T-cell (primary cell): Measurements from ENCODE around the gene DEK. TPM values are rescaled to one million over a fixed set of nuclear protein-coding genes. Genes with fewer than 3 reads are reported as not detected.

Experiments used
- ATAC-seq, 4 experiments: fragments of 200-7000 bp in 3 of 4; fragments of 150-1000 bp in 1 of 4; cut with Tn5 transposase; replicated peaks in 1 of 4; 1 replicate in 3 of 4; 2 replicates in 1 of 4; pipeline ENCODE4 v1.10.0; 2021; ENCODE audit warnings: moderate library complexity in 3 of 4, mild to moderate bottlenecking in 2 of 4, moderate number of reproducible peaks in 1 of 4
- CTCF ChIA-PET, 2 donors: fragments of 300-600 bp; sonication (Branson Sonifier 250); formaldehyde crosslinking; loops; one replicate each; lab custom pipeline; 2022; ENCODE audit warnings: antibody characterized with exemption in 2 of 2; lab: Charles Lee
- POLR2A ChIA-PET, 2 donors: fragments of 300-600 bp; sonication (Branson Sonifier 250); formaldehyde crosslinking; loops; one replicate each; lab custom pipeline; 2022; ENCODE audit warnings: antibody characterized with exemption in 2 of 2; lab: Charles Lee
- DNase-seq, 35 experiments: peaks; one replicate each; pipeline versions ENCODE4 v3.0.0 to v3.0.0-alpha.2; 2013 to 2023
- H3K27ac ChIP-seq: one replicate; pipeline ENCODE4 v1.5.1; 2013; ENCODE audit warnings: low read length
- H3K27me3 ChIP-seq, 2 experiments: replicated peaks in 1 of 2; 1 replicate in 1 of 2; 2 replicates in 1 of 2; pipeline versions ENCODE4 v1.6.1 to v1.7.0; 2013; ENCODE audit warnings: low read length in 1 of 2, mixed read lengths in 1 of 2; ENCODE audit not compliant: control insufficient read depth in 2 of 2, insufficient read depth in 2 of 2; ENCODE audit errors: extremely low read depth in 1 of 2
- H3K36me3 ChIP-seq, 2 donors: 1 replicate in 1 of 2; 2 replicates in 1 of 2; pipeline versions ENCODE4 v1.6.1 to v1.7.0; 2013; ENCODE audit warnings: low read length in 1 of 2; ENCODE audit not compliant: control insufficient read depth in 2 of 2, insufficient read depth in 1 of 2; ENCODE audit errors: extremely low read depth in 1 of 2
- H3K4me1 ChIP-seq, 2 experiments: 1 replicate in 1 of 2; 2 replicates in 1 of 2; pipeline versions ENCODE4 v1.6.1 to v1.7.0; 2013; ENCODE audit warnings: low read length in 2 of 2, mixed read lengths in 1 of 2; ENCODE audit not compliant: insufficient read depth in 2 of 2, control insufficient read depth in 1 of 2; ENCODE audit errors: extremely low read depth in 1 of 2
- H3K4me3 ChIP-seq, 2 donors: 1 replicate in 1 of 2; 2 replicates in 1 of 2; pipeline versions ENCODE4 v1.5.1 to v1.7.0; 2013; ENCODE audit warnings: mild to moderate bottlenecking in 2 of 2, low read length in 1 of 2, moderate library complexity in 1 of 2; ENCODE audit not compliant: control insufficient read depth in 1 of 2; ENCODE audit errors: extremely low read depth in 1 of 2
- H3K9me3 ChIP-seq: 2 replicates; pipeline ENCODE4 v1.7.0; 2013
- H3K27ac Mint-ChIP-seq, 2 donors: one replicate each; pipeline ENCODE4 v1.8.0; 2020 to 2021; ENCODE audit warnings: mild to moderate bottlenecking in 2 of 2, mixed read lengths in 2 of 2
- H3K27me3 Mint-ChIP-seq, 2 donors: one replicate each; pipeline ENCODE4 v1.8.0; 2021 to 2022; ENCODE audit warnings: mixed read lengths in 2 of 2
- H3K36me3 Mint-ChIP-seq: one replicate; pipeline ENCODE4 v1.8.0; 2021; ENCODE audit warnings: mixed read lengths
- H3K4me1 Mint-ChIP-seq, 3 donors: one replicate each; pipeline ENCODE4 v1.8.0; 2020 to 2022; ENCODE audit warnings: mixed read lengths in 3 of 3, mild to moderate bottlenecking in 1 of 3
- H3K4me3 Mint-ChIP-seq, 3 donors: one replicate each; pipeline ENCODE4 v1.8.0; 2020 to 2022; ENCODE audit warnings: mild to moderate bottlenecking in 3 of 3, mixed read lengths in 3 of 3, moderate library complexity in 3 of 3
- H3K9me3 Mint-ChIP-seq, 3 donors: one replicate each; pipeline ENCODE4 v1.8.0; 2020 to 2022; ENCODE audit warnings: mixed read lengths in 3 of 3
- WGBS: methylation state at CpG from one replicate; pipeline ENCODE4 v1.1.5; 2013; ENCODE audit warnings: missing lambda C conversion rate; ENCODE audit not compliant: insufficient coverage; 5-methylcytosine and 5-hydroxymethylcytosine counted together
- total RNA-seq, 35 experiments: library from RNA in 6 of 35; stranded (reverse) in 6 of 35; fragments of 120-200 nt in 1 of 35; gene quantifications; one replicate each; pipeline versions ENCODE4 v1.2.1 to v1.2.4 and lab custom pipeline; 2013 to 2026

DEK gene
- total RNA-seq, 5 donors from 2014 or later (not counting 1 experiment from before 2014, with no cell fraction given), result 60.7 to 113 (median 103) TPM

GRCh38 chr6:18206591-18206990 is 57.7 kb downstream of the DEK start:
- H3K4me1 Mint-ChIP-seq, result peaks cover 0 to 6% (median 6%) of the 10 kb centered on the region in 3 donors
- no peaks in the 10 kb centered on the region for H3K27me3 Mint-ChIP-seq
- ATAC-seq, result no peak
- POLR2A ChIA-PET, result interaction anchor here in 1 of 2 donors (0.6 kb wide), 1 partner anchor 39 kb away, joined by 4 read pairs; no protein-coding TSS in a partner anchor
- no peak overlapping the region for H3K27ac ChIP-seq
- H3K9me3 Mint-ChIP-seq, result no peaks in the 10 kb centered on the region
- no peak for DNase-seq
- CTCF ChIA-PET, result no interaction called here
- H3K4me3 ChIP-seq, result no peak overlapping the region
- 100% methylated on average over 2 of the region's 6 CpGs for WGBS
- H3K36me3 Mint-ChIP-seq, result peaks cover 52% of the 10 kb centered on the region
- H3K4me1 ChIP-seq, result peaks cover 0 to 3% of the 10 kb centered on the region in 2 experiments
- H3K27me3 ChIP-seq, result no peaks in the 10 kb centered on the region
- H3K36me3 ChIP-seq, result peaks cover 4 to 19% of the 10 kb centered on the region in 2 donors
- no peak overlapping the region for H3K27ac Mint-ChIP-seq
- no peak overlapping the region for H3K4me3 Mint-ChIP-seq
- H3K9me3 ChIP-seq, result no peaks in the 10 kb centered on the region

- no peak for DNase-seq
- no peak overlapping the region for H3K4me3 Mint-ChIP-seq
- no peaks in the 10 kb centered on the region for H3K9me3 Mint-ChIP-seq
- Histone ChIP-seq H3K27ac (no peak overlapping the region), H3K4me3 (no peak overlapping the region), H3K36me3 (peaks cover 6 to 26% of the 10 kb centered on the region in 2 donors), H3K9me3 (no peaks in the 10 kb centered on the region), H3K27me3 (no peaks in the 10 kb centered on the region), H3K4me1 (no peaks in the 10 kb centered on the region)
- ATAC-seq, result no peak
- peak overlapping the region in 1 of 2 donors; percentile 13 for H3K27ac Mint-ChIP-seq
- CTCF ChIA-PET, result no interaction called here
- no peaks in the 10 kb centered on the region for H3K4me1 Mint-ChIP-seq
- WGBS, result 96% methylated on average over 8 of the region's 8 CpGs
- POLR2A ChIA-PET, result interaction anchor here in 1 of 2 donors (0.6 kb wide), 1 partner anchor 50 kb away, joined by 4 read pairs; no protein-coding TSS in a partner anchor
- no peaks in the 10 kb centered on the region for H3K27me3 Mint-ChIP-seq
- H3K36me3 Mint-ChIP-seq, result peaks cover 61% of the 10 kb centered on the region
These were observed 59.6 kb downstream of the DEK start for GRCh38 chr6:18204691-18205090.

- POLR2A ChIA-PET, result interaction anchor here in 1 of 2 donors (0.5 kb wide), 1 partner anchor 60 kb away, joined by 9 read pairs; the partner anchor contains the start of gene DEK
- Mint-ChIP-seq H3K9me3 (no peaks in the 10 kb centered on the region), H3K27me3 (no peaks in the 10 kb centered on the region), H3K36me3 (peaks cover 59% of the 10 kb centered on the region), H3K4me3 (no peak overlapping the region), H3K27ac (no peak overlapping the region), H3K4me1 (no peaks in the 10 kb centered on the region)
- Histone ChIP-seq H3K9me3 (no peaks in the 10 kb centered on the region), H3K4me3 (no peak overlapping the region), H3K4me1 (no peaks in the 10 kb centered on the region), H3K27me3 (no peaks in the 10 kb centered on the region), H3K36me3 (peaks cover 6 to 29% of the 10 kb centered on the region in 2 donors), H3K27ac (no peak overlapping the region)
- DNase-seq (no peak), ATAC-seq (no peak)
- 94% methylated on average over 4 of the region's 6 CpGs for WGBS
- CTCF ChIA-PET, result no interaction called here
These were observed 60.5 kb downstream of the DEK start for GRCh38 chr6:18203786-18204185.

GRCh38 chr6:18192026-18192425 is 72.3 kb downstream of the DEK start:
- peaks cover 50% of the 10 kb centered on the region for H3K36me3 Mint-ChIP-seq
- no peak overlapping the region for H3K27ac ChIP-seq
- H3K27me3 Mint-ChIP-seq, result no peaks in the 10 kb centered on the region
- no peak overlapping the region for H3K4me3 Mint-ChIP-seq
- no peaks in the 10 kb centered on the region for H3K4me1 ChIP-seq
- H3K27me3 ChIP-seq, result no peaks in the 10 kb centered on the region
- H3K9me3 ChIP-seq, result no peaks in the 10 kb centered on the region
- H3K27ac Mint-ChIP-seq, result no peak overlapping the region
- H3K36me3 ChIP-seq, result peaks cover 10 to 11% of the 10 kb centered on the region in 2 donors
- WGBS, result 100% methylated on average over 2 of the region's 3 CpGs
- no peak for DNase-seq
- H3K4me1 Mint-ChIP-seq, result no peaks in the 10 kb centered on the region
- H3K9me3 Mint-ChIP-seq, result no peaks in the 10 kb centered on the region
- ChIA-PET CTCF (interaction anchor here in 1 of 2 donors (0.7 kb wide), 1 partner anchor 395 kb away, joined by 6 read pairs; no protein-coding TSS in a partner anchor), POLR2A (no interaction called here)
- no peak for ATAC-seq
- H3K4me3 ChIP-seq, result no peak overlapping the region

GRCh38 chr6:18189196-18189595 is 75.1 kb downstream of the DEK start:
- CTCF ChIA-PET, result no interaction called here

GRCh38 chr6:18187701-18188100 is 76.6 kb downstream of the DEK start:
- WGBS, result 97% methylated on average over 6 of the region's 10 CpGs
- Mint-ChIP-seq H3K27ac (no peak overlapping the region), H3K27me3 (no peaks in the 10 kb centered on the region), H3K9me3 (no peaks in the 10 kb centered on the region), H3K36me3 (peaks cover 51% of the 10 kb centered on the region), H3K4me3 (no peak overlapping the region), H3K4me1 (no peaks in the 10 kb centered on the region)
- ChIA-PET CTCF (no interaction called here), POLR2A (no interaction called here)
- Histone ChIP-seq H3K4me1 (no peaks in the 10 kb centered on the region), H3K9me3 (no peaks in the 10 kb centered on the region), H3K27ac (no peak overlapping the region), H3K4me3 (no peak overlapping the region), H3K27me3 (no peaks in the 10 kb centered on the region), H3K36me3 (peaks cover 0 to 22% of the 10 kb centered on the region in 2 donors)
- DNase-seq (no peak), ATAC-seq (no peak)

More at GRCh38 chr6:18189196-18189595, 75.1 kb downstream of the DEK start:
- Mint-ChIP-seq H3K9me3 (no peaks in the 10 kb centered on the region), H3K4me3 (no peak overlapping the region), H3K36me3 (peaks cover 45% of the 10 kb centered on the region), H3K27ac (no peak overlapping the region), H3K27me3 (no peaks in the 10 kb centered on the region), H3K4me1 (no peaks in the 10 kb centered on the region)
- Histone ChIP-seq H3K9me3 (no peaks in the 10 kb centered on the region), H3K4me3 (no peak overlapping the region), H3K27ac (no peak overlapping the region), H3K36me3 (peaks cover 4 to 20% of the 10 kb centered on the region in 2 donors), H3K27me3 (no peaks in the 10 kb centered on the region), H3K4me1 (no peaks in the 10 kb centered on the region)
- WGBS, result no CpG with 5 or more reads among the region's 2 CpGs
- ATAC-seq (no peak), DNase-seq (no peak)
- POLR2A ChIA-PET, result no interaction called here
